Activated T-helper 17 cell treated with anti-CD3 and anti-CD28 coated beads, Interleukin-2, amount 50 U/mL, for 72 hours (primary cell): Measurements from ENCODE around the gene LYPD3. TPM values are rescaled to one million over a fixed set of nuclear protein-coding genes. Genes with fewer than 3 reads are reported as not detected.

Experiments used
- ATAC-seq: fragments of 150-1000 bp; cut with Tn5 transposase; replicated peaks from 2 replicates; pipeline ENCODE4 v1.10.0; 2021; ENCODE audit warnings: mild to moderate bottlenecking, moderate library complexity
- H3K27ac Mint-ChIP-seq: one replicate; pipeline ENCODE4 v1.8.0; 2022; ENCODE audit warnings: mixed read lengths
- H3K27me3 Mint-ChIP-seq: one replicate; pipeline ENCODE4 v1.8.0; 2022; ENCODE audit warnings: mixed read lengths
- H3K36me3 Mint-ChIP-seq: one replicate; pipeline ENCODE4 v1.8.0; 2022; ENCODE audit warnings: low read depth, mild to moderate bottlenecking, mixed read lengths
- H3K4me1 Mint-ChIP-seq: one replicate; pipeline ENCODE4 v1.8.0; 2022; ENCODE audit warnings: mixed read lengths
- H3K4me3 Mint-ChIP-seq: one replicate; pipeline ENCODE4 v1.8.0; 2022; ENCODE audit warnings: mild to moderate bottlenecking, mixed read lengths
- H3K9me3 Mint-ChIP-seq: one replicate; pipeline ENCODE4 v1.8.0; 2022; ENCODE audit warnings: mixed read lengths
- total RNA-seq, 2 donors: library from RNA; stranded (reverse); gene quantifications; one replicate each; pipeline ENCODE4 v1.2.3, GENCODE V29; 2022

The LYPD3 gene
- total RNA-seq, 2 donors from 2014 or later, result 1.0 to 3.0 TPM

- peaks cover 6% of the 10 kb centered on the region for H3K4me1 Mint-ChIP-seq
- no peak overlapping the region for H3K4me3 Mint-ChIP-seq
- no peaks in the 10 kb centered on the region for H3K27me3 Mint-ChIP-seq
- no peak for ATAC-seq
- H3K36me3 Mint-ChIP-seq, result peaks cover 18% of the 10 kb centered on the region
- H3K9me3 Mint-ChIP-seq, result peaks cover 3% of the 10 kb centered on the region
- H3K27ac Mint-ChIP-seq, result no peak overlapping the region
These were observed 12.9 kb upstream of the LYPD3 start for GRCh38 chr19:43478323-43478722.

DNA sequence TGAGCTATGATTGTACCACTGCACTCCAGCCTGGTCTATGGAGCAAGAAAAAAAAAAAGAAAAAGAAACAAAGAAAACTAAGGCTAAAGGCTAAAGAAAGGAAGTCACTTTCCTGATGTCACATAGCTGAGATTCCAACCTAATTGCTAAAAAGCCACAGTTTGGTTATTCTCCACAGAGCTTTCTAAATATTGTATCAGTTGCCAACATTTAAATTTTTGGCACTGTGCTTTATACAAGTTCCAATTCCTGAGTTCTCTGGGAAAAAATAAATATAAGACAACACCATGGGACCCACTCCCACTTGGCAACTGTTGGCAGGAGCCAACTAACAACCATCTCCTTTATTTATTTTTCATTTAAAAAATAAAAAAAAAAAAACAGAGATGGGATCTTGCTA, 11.2 kb upstream of the LYPD3 start:
- H3K27ac Mint-ChIP-seq, result no peak overlapping the region
- ATAC-seq, result no peak
- peaks cover 18% of the 10 kb centered on the region for H3K36me3 Mint-ChIP-seq
- peaks cover 3% of the 10 kb centered on the region for H3K9me3 Mint-ChIP-seq
- no peak overlapping the region for H3K4me3 Mint-ChIP-seq
- H3K27me3 Mint-ChIP-seq, result no peaks in the 10 kb centered on the region
- peaks cover 6% of the 10 kb centered on the region for H3K4me1 Mint-ChIP-seq

GRCh38 chr19:43474986-43475705, 9.7 kb upstream of the LYPD3 start:
- peak overlapping the region; percentile 85 for H3K27ac Mint-ChIP-seq
- peaks cover 7% of the 10 kb centered on the region for H3K4me1 Mint-ChIP-seq
- no peaks in the 10 kb centered on the region for H3K27me3 Mint-ChIP-seq
- ATAC-seq, result peak; percentile 94
- peaks cover 18% of the 10 kb centered on the region for H3K36me3 Mint-ChIP-seq
- peaks cover 3% of the 10 kb centered on the region for H3K9me3 Mint-ChIP-seq
- peak overlapping the region; percentile 80 for H3K4me3 Mint-ChIP-seq

- H3K4me3 Mint-ChIP-seq, result peak overlapping the region; percentile 80
- H3K9me3 Mint-ChIP-seq, result peaks cover 3% of the 10 kb centered on the region
- no peaks in the 10 kb centered on the region for H3K27me3 Mint-ChIP-seq
- peak overlapping the region; percentile 62 for H3K27ac Mint-ChIP-seq
- ATAC-seq, result no peak
- H3K36me3 Mint-ChIP-seq, result peaks cover 18% of the 10 kb centered on the region
- H3K4me1 Mint-ChIP-seq, result peaks cover 10% of the 10 kb centered on the region
These were observed 9.1 kb upstream of the LYPD3 start for GRCh38 chr19:43474487-43474886.

GRCh38 chr19:43471091-43471490, 5.7 kb upstream of the LYPD3 start:
- peaks cover 31% of the 10 kb centered on the region for H3K4me1 Mint-ChIP-seq

GRCh38 chr19:43470288-43470687, 4.9 kb upstream of the LYPD3 start:
- Mint-ChIP-seq H3K27ac (no peak overlapping the region), H3K36me3 (peaks cover 3% of the 10 kb centered on the region), H3K9me3 (no peaks in the 10 kb centered on the region), H3K4me3 (no peak overlapping the region), H3K4me1 (peaks cover 27% of the 10 kb centered on the region), H3K27me3 (no peaks in the 10 kb centered on the region)
- peak; percentile 40 for ATAC-seq

More at GRCh38 chr19:43471091-43471490, 5.7 kb upstream of the LYPD3 start:
- Mint-ChIP-seq H3K27ac (no peak overlapping the region), H3K4me3 (no peak overlapping the region), H3K9me3 (peaks cover 3% of the 10 kb centered on the region), H3K36me3 (peaks cover 7% of the 10 kb centered on the region), H3K27me3 (no peaks in the 10 kb centered on the region)
- ATAC-seq, result no peak

GRCh38 chr19:43469160-43469480, 3.7 kb upstream of the LYPD3 start:
- H3K9me3 Mint-ChIP-seq, result no peaks in the 10 kb centered on the region
- H3K27ac Mint-ChIP-seq, result peak overlapping the region; percentile 55
- peaks cover 26% of the 10 kb centered on the region for H3K4me1 Mint-ChIP-seq
- H3K4me3 Mint-ChIP-seq, result no peak overlapping the region
- no peaks in the 10 kb centered on the region for H3K27me3 Mint-ChIP-seq
- no peak for ATAC-seq
- H3K36me3 Mint-ChIP-seq, result no peaks in the 10 kb centered on the region

DNA sequence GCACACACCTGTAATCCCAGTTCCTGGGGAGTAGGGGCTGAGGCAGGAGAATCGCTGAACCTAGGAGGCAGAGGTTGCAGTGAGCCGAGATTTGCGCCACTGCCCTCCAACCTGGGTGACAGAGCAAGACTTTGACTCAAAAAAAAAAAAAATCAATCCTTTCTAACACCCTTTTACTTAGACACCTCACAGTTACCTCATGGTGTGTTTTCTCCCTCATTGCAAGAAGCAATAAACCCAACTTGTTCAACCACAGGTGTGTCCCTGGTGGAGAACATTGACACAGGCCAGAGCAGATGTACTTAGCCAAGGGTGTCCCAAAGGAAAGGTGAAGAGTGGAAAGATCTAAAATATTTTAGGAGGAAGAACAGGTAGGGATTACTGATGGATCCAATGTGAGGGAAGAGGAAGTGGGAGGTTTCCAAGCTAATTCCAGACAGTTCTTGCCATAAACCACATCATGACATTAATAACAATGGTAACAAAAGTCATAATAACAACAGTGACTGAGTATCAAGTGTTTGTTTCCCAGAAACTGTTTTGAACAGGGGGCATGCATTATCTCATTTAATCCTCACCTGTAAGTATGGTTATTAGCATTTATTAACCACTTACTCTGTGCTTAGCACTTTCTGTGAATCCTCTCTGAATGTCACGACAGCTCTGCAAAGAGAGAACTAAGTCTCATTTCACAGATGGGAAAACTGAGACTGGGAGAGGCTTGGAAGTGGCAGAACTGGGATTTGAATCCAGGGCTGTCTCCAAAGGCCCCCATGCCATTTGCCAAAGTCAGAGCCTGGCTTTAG, 3.1 kb upstream of the LYPD3 start:
- peaks cover 26% of the 10 kb centered on the region for H3K4me1 Mint-ChIP-seq
- no peak for ATAC-seq
- peak overlapping the region; percentile 11 for H3K4me3 Mint-ChIP-seq
- no peaks in the 10 kb centered on the region for H3K36me3 Mint-ChIP-seq
- no peaks in the 10 kb centered on the region for H3K9me3 Mint-ChIP-seq
- H3K27ac Mint-ChIP-seq, result peak overlapping the region; percentile 66
- H3K27me3 Mint-ChIP-seq, result no peaks in the 10 kb centered on the region

- no peaks in the 10 kb centered on the region for H3K27me3 Mint-ChIP-seq
- peaks cover 26% of the 10 kb centered on the region for H3K4me1 Mint-ChIP-seq
- H3K27ac Mint-ChIP-seq, result peak overlapping the region; percentile 66
- H3K36me3 Mint-ChIP-seq, result no peaks in the 10 kb centered on the region
- ATAC-seq, result no peak
- H3K4me3 Mint-ChIP-seq, result peak overlapping the region; percentile 11
- H3K9me3 Mint-ChIP-seq, result no peaks in the 10 kb centered on the region
These were observed 2.3 kb upstream of the LYPD3 start for GRCh38 chr19:43467730-43468129.

DNA sequence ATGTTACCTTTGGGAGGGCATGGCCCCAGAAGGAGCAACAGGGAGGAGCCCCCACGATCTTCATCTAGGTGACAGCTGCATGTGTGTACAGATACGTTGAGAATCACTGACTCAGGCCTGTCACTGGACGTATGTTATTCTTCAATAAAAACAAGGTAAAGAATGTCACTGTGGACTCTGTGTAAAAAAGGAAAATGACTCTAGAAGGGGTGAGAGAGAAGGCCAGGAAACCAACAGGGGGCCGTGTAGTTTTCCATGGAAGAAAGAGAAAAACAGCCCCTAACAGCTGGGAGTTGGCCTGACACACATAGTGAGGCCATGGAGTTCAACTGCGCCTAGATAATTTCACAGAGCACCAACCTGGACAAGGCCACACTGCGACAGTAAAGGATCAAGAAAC, 1.9 kb upstream of the LYPD3 start:
- no peaks in the 10 kb centered on the region for H3K27me3 Mint-ChIP-seq
- ATAC-seq, result no peak
- peaks cover 27% of the 10 kb centered on the region for H3K4me1 Mint-ChIP-seq
- H3K9me3 Mint-ChIP-seq, result no peaks in the 10 kb centered on the region
- H3K36me3 Mint-ChIP-seq, result no peaks in the 10 kb centered on the region
- peak overlapping the region; percentile 66 for H3K27ac Mint-ChIP-seq
- H3K4me3 Mint-ChIP-seq, result no peak overlapping the region

- Mint-ChIP-seq H3K36me3 (no peaks in the 10 kb centered on the region), H3K9me3 (no peaks in the 10 kb centered on the region), H3K4me1 (peaks cover 32% of the 10 kb centered on the region), H3K4me3 (no peak overlapping the region), H3K27ac (peak overlapping the region; percentile 66), H3K27me3 (no peaks in the 10 kb centered on the region)
- ATAC-seq, result no peak
These were observed 1.4 kb upstream of the LYPD3 start for GRCh38 chr19:43466793-43467192.

DNA sequence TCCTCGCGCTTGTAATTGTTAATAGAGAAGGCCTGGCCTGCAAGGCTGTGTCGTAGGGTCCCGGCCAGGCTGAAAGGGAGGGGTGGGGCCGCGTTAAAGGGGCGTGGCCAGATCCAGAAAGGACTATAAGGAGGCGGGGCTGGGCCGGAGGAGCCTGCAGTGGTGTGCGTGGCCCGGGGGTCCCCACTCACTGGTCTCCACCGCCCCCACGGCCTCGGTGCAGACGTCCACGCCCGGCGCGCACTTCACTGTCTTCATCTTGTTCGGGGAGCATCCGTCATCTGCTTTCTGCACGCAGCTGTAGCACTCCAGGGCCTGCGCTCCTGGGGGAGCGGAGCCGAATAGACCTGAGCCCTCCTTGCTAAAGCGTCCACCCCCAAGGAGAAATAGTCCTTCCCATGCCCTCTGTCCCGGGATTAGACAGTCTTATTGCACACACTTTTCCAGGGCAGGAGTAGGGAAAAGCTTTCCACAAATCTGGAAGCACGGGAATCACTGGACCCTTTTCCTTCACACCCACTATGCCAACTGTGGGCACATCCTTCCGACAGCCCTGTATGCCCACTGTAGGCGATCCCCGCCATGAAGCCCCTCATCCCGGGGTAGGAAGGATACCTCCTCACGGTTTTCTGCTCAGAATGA, 1.2 kb downstream of the LYPD3 start:
- Mint-ChIP-seq H3K4me3 (peak overlapping the region; percentile 82), H3K9me3 (no peaks in the 10 kb centered on the region), H3K4me1 (peaks cover 32% of the 10 kb centered on the region), H3K27me3 (no peaks in the 10 kb centered on the region), H3K27ac (peak overlapping the region; percentile 64), H3K36me3 (no peaks in the 10 kb centered on the region)
- ATAC-seq, result peak; percentile 52

- H3K36me3 Mint-ChIP-seq, result no peaks in the 10 kb centered on the region
- H3K27ac Mint-ChIP-seq, result peak overlapping the region; percentile 64
- no peaks in the 10 kb centered on the region for H3K27me3 Mint-ChIP-seq
- no peaks in the 10 kb centered on the region for H3K9me3 Mint-ChIP-seq
- peak overlapping the region; percentile 82 for H3K4me3 Mint-ChIP-seq
- H3K4me1 Mint-ChIP-seq, result peaks cover 26% of the 10 kb centered on the region
- peak; percentile 88 for ATAC-seq
These were observed 1.9 kb downstream of the LYPD3 start for GRCh38 chr19:43463381-43464133.

DNA sequence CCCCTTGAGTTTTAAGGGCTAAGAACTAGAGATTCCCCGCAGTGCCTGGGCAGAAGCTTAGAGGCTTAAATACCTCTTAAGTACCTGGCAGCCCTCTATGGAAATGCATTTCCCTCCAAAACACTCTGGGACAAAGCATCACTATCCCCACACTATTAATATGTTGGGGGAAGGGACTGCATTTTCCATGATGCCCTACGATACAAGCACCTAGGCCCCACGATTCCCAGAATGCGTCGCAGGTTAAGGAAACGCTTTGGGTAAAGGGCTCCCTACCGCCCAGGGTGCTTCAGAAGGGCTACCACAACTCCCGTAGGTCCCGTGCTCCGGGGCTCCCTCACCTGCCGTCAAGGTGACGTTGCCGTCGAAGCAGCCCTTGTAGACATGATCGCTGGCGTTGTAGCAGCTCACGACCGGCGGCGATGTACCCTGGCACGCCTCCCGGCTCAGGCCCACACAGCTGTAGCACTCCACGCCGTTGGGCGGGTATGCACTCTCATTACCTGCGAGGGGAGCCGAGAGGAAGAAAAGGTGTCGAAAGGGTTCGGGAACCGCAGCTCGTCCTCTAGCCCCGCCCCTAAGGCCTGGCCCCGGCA, 2.5 kb downstream of the LYPD3 start:
- Mint-ChIP-seq H3K36me3 (no peaks in the 10 kb centered on the region), H3K4me3 (peak overlapping the region; percentile 82), H3K27me3 (no peaks in the 10 kb centered on the region), H3K27ac (peak overlapping the region; percentile 64), H3K4me1 (peaks cover 20% of the 10 kb centered on the region), H3K9me3 (no peaks in the 10 kb centered on the region)
- ATAC-seq, result no peak
